Medulla oblongata (tissue), 1 donor: ENCODE data around the gene GPR84.
A peak's percentile ranks its signal among the peaks of the same experiment; 100 is the strongest.

Experiments used
- DNase-seq: peaks from one replicate; pipeline ENCODE4 v3.0.0-alpha.2; 2015; ENCODE audit errors: extremely low spot score

GPR84 gene

DNA sequence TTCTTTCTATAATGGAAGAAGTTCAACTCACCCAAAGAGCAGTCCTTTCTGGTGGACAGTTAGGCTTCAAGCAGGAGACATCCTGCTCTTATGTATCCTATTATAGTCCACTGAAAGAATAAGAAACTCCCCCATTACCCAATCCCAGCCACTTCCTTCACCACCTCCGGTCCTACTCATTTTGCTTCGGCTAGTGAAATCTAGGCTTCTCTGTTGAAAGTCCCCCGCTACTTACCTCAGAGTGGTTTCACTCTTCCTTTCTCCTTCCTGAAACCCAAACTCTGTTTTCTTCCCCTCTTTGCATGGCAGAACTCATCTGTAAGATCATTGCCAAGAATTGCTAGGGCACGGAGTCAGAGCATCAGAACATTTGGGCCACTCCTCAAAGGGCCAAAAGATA lies at the start of gene GPR84:
GPR84 (minus strand) TSS at position 74 of the 400 bp plus-strand sequence. CDS start 635 bp downstream, outside the sequence.
- DNase-seq, result peak; percentile 65

DNA sequence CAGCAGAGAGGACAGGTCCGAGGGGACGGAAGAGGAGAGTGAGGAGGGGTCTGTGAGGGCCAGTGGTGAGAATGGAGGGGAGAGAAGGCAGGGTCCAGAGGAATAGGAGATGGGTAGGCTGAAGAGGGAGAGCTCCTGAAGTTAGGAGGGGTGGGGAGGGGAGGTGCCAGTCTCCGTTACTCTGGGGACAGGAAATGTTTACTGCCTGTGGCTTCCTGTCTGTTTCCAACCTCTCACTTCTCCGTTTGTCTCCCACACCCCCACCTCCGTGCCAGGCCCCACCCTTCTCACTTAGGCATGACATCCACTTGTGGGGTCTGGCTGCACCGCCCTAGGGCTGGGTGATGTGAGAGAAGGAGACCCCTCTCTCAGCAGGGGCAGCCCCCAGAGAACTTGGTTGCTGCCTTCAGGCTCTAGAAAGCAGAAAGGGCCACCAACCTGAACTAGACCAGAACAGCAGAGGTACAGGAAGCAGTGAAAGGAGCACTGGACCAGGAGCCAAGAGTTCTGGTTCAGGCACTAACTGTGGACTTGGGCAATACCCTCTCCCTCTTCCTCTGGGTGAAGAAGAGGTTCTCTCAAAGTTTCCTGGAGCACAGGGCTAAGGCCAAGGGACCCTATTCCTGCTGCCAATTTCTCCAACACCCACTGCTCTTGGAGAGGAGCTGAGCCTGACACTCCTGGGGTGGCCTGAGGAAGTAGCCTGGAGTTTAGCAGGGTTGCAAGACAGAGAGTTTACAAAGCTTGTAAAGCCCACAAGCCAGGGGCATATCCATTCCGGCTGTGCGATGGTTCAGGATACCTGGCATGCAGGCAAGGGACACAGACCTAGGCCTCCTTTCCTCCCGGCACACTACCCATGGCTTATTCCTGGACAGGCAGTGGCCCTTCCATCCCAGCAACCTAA lies 49.3 kb upstream of the GPR84 start:
- DNase-seq, result peak; percentile 56

DNA sequence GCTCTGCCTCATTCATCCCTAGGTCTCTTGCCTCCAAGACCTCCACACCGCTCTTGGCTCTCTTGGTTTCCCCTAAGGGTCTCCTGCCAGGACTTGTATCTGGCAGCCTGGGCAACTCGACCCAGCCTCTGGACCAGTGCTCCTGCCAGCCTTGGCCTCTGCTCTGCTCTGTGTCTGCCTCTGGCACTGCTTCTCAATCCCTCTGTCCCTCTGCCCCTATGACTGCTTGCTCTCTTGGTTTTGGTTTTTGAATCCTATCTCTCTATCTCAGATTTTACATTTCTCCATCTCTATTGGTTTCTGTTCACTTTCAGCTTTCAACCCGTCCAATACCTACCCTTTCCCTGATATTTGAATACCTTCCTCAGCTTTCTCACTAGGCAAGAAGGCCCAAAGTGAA lies 48.5 kb upstream of the GPR84 start:
- no peak for DNase-seq

DNA sequence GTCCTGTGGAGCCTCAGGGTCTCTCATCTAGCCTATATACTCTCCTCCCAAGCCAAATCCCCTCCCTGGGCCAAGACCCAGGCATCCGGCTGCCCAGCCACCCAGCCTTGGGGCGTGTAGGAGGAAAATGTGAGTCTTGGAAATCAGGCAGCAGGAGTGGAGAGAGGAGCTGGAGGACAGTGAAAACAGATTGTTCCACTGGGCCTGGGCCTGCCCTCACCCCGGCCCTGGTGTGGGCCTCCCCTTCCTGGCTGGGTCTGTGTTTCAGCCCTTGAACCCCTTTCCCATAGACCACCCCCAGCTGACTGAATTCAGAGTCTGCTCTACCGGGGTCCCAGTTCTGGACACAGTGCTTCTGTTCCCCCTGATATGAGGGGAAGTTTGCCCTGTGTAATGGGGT lies 48.1 kb upstream of the GPR84 start:
- no peak for DNase-seq

DNA sequence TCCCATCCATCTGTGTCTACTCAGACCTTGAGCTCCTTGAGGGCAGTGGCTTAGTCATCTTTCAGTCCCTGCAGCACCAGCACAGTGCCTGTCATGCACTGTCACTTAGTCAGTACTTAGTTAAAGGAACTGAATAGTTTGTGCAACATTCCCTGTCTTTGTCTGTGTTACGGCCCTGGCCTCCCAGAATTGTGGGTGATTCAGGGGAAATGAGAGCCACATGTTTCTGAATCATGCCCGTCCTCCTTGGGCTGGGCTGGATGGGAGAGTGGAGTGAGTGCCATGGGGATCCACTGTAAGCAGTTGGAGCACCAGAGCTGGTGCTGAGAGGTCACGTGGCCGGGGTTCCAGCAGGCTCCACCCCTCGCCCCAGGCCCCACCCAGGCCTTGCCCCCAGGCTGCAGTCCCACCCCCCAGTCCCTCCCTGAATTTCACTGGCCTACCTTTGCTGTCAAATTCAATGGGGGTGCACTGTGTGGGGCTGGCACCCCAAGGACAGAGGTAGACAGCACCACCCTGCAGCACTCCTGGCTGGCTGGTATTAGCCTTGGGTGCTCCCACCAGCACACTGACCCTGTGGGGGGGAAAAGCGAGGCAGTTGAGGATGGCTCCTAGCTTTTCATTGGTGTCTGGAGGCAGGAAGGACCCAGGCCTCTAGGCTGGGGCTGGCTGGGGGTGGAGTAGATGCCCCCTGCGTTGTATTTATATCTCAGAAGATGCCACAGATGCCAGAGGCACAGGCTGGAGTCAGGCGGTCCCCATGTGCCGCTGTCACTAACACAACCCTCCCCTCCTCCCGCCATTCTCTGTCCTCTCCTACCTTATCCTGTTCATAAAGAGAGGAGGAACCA lies 47.3 kb upstream of the GPR84 start:
- DNase-seq, result no peak

DNA sequence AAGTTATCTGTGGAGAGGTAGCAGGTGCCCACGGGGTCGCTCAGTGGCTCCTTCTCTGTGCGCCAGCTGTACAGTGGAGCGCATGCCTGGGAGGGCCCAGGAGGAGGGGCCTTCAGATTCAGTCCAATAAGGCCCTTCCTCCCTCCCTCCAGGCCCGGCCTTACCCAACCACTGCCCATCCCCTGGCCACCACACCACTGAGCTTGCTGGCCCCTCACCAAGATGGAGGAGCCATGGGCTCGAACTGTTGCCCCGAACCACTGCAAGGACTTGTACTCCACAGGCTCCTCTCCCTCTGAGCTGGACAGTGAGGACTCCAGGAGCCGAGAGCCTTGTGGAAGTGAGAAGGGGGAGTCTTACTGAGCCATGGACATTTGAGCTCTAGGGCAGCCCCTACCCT lies 45.0 kb upstream of the GPR84 start:
- DNase-seq, result no peak

DNA sequence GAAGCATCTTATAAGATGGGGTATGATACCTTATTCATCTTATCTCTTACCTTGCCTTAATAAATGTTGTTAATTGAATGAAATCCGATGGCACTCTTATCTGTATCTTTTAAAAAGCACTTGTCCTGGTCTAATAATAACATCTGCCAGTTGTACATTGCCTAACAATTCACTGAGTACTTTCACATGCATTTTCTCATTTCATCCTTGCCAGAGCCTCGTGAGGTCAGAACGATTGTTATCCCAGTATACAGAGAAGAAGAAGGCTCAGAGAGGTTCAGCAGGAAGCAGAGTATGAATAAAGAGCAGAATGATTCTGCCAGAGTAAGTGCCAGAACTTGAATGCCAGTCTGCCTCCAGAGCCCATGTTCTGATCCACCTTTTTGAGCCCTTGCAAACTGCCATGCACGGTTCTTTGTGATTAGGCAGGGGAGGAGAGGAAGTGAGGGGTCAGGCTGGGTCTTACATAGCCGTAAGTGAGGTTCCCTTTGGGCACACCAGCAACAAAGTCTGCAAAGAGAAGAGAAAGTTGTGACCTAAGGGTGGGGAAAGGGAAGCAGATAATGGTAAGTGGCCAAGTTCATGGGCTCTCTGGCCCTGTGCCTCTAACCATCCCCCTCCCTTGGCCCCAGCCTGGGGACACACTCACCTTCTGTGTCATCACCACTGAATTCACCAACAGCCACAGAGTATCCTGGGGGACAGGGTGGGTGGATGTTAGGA lies 43.1 kb upstream of the GPR84 start:
- DNase-seq, result peak; percentile 75

DNA sequence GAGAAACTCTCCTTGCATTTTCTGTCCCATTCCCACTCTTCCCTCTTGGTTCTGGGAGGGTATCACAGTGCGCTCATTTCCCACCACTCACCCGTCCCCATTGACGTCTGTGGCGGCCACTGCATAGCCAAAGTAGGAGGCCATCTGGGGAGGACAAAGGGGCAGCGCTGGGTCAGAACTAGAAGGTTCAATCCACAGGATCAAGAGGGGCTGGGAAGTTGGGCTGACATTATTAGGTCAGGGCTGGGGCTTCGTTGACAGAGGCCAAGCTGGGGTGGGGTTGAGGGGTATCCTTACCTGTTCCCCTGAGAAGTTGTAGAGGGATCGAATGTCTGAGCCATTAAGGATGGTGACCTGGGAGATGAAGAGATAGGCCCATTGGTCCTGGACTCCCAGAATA lies 41.3 kb upstream of the GPR84 start:
- DNase-seq, result no peak

DNA sequence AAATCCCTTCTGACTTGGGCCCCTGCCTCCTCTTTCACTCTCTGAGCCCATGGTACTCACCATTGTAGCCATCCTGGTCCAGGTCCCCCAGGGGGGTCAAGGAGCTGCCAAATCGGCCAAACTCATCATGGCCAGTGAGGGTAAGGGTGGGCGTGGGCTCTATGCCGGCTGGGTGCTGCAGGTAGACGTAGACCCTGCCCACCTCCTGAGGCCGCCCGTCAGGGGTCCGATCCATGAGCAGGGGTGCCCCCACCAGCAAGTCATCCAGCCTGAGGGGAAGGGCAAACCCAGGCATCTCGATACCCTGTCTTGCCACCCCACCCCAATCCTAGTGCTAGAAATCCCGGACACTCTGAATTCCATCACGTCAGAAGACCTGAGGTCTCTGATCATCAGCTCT lies 40.8 kb upstream of the GPR84 start:
- no peak for DNase-seq

DNA sequence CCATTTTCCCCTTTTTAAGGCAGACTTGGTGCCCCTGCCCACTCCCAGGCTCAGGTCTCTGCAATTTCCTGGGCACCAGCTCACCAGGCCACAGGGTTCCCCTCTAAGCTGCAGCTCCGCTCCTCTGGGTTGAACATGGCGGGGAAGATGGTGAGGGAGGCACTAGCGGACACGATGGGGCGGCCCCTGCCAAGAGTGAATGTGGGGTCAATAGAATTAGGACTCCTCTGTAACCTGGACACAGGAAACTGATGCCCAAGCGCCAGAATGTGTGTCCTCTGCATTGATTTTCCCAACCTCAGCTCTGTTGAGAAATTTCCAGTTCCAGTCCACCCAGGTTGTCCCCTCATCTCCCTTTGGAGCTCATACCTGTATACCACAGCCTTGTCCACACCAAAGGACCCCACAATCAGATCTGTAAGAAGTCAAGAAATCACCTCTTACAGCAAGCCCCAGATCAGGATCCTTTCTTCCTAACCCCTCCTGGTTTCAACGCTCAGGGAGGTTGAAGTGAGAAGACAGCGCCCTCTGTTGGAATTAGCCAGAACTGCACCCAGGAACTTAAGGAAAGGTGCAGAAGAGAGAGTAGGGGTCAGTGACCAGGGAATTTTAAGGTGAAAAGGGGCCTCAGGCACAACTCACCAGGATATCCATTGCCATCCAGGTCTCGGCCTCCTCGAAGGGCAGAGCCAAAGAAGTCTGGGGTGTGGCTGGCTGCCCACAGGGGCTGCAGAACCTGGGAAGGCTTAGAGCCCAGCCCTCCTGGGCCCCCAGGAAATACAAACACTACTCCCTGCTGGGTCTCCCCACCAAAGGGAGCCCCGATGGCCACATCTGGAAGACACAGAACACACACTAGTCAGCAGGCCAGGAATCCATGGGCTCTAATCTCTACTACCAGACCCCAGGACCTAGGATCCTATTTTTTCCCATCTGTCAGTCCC lies 40.0 kb upstream of the GPR84 start:
- DNase-seq, result peak; percentile 57

DNA sequence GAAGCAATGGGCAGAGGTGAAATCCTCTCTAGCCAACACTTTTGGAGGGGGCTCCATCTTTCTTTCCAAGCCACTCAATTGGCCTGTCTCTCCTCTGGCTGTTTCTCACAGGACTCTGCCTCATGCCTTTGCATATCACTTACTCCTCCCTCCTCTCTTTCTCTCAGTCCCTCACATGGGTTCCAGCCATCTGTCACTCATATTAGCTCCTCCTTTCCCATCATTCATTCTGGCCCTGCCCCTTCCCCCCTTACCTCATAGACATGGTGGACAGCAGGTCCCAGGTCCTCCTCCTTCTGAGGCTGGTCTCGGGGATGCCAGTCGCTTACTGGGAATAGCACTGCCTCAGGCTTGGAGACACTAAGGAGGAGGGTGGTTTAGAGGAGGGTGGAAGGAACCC lies 36.8 kb upstream of the GPR84 start:
- DNase-seq, result no peak

DNA sequence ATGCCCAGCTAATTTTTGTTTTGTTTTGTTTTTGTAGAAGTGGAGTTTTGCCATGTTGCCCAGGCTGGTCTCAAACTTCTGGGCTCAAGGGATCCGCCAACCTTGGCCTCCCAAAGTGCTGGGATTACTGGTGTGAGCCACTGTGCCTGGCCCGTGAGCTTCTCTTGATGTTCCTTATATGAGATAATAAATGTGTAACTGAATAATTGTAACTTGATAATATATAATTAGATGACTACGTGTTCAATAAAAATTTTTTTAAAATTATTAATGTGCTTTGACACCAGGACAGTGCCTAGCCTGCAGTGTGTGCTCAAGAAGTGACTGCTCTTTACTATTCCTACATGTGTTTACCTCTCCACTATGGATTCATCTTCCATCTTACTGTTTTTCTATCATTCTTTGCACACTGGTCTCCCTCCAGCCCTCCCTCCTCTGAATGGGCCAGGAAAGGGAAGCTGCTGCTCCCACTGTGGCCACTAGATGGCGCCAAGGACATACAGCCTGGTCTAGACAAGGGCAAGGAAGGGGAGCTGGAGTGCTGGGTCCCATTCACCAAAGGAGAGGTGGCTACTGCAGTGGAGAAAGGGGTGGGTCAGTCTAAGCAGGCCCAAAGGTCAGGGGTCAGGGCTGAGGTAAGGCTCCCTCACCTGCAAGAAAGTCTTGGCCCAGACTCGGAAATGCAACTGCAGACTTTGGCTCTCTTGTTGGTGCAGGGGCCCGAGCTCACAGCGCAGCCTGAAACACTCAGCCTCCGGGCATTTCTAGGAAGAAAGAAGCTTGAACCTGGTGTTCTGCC lies 34.9 kb upstream of the GPR84 start:
- DNase-seq, result peak; percentile 94

DNA sequence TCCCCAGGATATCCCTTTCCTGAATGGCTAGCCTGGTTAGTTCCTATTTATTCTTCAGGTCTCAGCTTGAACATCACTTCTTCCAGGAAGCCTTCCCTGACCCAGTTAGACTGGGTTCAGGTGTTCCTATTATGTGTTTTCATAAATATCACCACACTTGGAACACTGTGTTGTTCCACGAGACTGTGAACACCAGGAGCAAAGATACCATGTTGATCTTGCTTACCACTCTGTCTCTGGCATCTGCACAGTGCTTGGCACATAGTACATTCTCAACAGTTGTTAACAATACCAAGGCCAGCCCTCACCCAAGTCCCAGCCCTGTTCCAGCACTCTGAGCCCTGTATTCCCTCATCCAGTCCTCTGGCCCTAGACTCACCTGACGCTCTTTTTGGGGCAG lies 33.9 kb upstream of the GPR84 start:
- no peak for DNase-seq

DNA sequence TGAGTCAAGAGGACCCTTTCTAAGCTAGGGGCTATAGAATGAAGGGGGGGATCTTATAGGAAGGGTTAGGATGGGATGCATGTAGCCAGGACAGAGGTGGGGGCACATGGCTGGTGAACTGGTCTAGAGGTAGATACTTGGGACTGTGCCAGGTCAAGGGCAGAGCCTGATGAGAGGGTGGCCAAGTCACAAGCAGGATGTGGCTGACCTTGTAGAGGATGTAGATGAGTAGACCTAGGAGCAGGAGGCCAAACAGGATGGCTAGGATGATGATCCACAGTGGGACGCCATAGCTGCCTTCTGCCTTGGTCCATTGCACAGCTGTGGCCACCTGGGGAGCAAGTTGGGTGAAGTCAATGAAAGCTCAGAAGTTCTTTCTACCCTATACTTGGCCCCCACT lies 32.9 kb upstream of the GPR84 start:
- no peak for DNase-seq

DNA sequence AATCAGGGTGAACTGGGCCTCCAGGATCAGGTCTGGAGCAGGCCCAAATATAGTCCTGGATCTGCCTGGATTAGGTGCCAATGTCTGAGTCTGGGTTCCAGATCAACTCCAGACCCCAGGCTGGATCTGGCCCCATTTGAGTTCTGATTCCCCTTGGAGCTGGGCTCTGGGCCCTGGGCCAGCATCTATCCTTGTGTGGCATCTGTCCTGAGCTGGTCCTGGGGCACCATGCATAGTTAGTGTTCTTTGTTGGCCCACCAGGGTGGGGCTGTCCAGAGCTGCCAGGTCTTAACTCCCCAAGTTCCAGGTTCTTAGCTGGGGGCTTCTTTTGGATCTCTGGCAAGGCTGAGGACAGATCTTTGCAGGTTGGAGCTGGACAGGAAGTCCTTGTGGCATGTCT lies 31.3 kb upstream of the GPR84 start:
- no peak for DNase-seq

DNA sequence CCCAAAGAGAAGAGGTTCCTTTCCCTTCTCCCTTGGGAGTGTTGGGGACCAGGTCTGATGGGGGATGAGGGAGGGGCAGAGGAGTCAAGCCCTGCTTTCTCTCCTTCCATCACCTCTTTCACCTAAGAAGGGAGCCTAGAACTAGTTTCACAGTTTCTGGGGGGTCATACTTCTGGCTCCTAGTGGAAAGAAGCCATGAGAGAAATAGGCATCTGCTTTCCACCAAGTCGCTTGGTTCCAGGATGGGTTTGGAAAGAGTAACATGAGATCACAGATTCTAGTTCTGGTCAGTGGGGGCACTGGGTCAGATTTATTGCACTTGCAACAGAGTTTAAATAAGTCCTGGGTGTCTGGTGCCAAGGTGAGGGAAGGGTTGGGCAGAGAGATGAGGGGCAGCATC lies 30.7 kb upstream of the GPR84 start:
- DNase-seq, result no peak

DNA sequence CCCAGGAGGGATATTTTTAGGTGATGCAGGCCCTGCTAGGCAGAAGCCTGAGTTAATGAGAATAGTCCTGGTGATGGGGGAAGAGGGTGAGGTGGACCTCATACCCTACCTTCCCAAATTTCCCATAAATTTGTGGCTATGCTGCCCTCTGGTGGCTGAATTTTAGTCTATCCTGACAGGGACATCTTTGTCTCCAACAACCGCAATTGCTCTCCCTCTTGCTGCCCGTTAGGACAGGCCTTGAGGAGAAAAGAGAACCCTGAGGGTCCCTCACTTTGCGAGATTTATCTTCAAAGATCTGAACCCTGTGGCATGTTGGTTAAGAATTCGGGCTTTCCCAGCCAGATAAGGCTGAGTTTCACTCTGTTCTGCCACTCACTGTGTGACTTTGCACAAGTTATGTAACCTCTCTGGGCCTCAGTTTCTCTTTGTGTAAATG lies 30.0 kb upstream of the GPR84 start:
- DNase-seq, result peak; percentile 78

DNA sequence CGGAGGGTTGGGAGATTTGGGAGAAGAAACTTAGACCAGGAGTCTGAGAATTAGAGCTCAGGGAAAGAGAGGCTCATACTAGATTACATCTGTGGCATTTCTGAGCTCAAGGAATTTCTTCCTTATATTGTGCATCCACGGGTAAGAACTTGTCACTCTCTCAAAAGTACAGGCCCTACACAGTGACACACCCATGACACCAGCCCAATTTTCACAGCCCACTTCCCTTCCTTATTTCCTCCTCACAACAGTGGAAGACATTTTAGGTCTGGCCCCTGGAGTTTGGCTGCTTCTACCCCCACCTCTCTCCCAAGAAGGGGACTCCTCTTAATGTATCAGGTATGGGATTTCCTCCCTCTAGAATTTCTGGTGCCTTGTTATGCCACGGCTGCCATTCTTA lies 29.5 kb upstream of the GPR84 start:
- DNase-seq, result no peak

DNA sequence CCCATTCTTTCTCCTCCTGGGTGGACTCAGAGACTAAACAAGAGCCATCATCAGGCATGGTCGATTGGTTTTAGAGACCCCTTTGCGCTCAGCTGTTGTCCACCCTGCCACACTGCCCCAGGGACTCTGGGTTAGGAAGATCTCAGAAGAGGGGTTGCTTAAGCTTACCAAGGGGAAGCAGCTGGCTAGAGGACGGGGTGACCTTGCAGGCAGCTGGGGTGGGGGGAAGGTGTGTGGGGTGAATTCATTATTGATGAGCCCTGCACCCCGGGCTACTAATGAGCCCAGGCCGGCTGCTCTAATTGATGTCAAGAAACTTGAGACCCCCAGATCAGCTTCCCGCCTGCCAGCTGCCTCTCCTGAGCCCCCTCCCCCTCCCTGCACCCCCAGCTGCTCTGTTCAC lies 28.9 kb upstream of the GPR84 start:
- no peak for DNase-seq
